ENCODE data around the gene TCEANC2.

TCEANC2 gene

DNA sequence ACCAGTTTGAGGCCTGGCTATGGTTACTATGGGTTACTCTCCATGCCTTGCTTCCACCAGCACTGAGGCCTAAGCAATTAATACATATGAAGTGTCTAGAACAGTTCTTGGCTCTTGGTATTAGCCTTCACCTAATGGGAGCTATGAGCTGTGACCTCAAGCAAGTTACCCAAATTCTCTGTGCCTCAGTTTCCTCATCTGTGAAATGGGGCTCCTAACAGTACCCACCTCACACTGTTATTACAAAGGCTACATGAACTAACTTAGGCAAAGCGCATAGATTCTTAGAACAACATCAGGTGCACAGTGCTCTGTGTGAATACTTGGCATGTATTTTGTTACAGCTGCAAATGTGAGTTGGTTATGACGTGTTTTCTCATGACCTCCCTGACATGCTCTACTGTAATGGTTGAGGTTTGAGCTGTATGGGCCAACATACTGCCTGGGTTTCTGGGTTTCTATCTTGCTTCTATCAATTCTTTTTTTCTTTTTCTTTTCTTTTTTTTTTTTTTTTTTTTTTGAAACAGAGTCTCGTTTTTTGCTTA, 72.9 kb downstream of the TCEANC2 start:
- no peaks in the 10 kb centered on the region for H3K9me3 Mint-ChIP-seq
- no peak for ATAC-seq (replicated peaks; ENCODE audit: extremely low read depth, poor library complexity, severe bottlenecking)
- no peak for DNase-seq (ENCODE audit: low spot score in 2 of 2)
- H3K4me3 Mint-ChIP-seq: no peak overlapping the region
- H3K27me3 Mint-ChIP-seq: peaks cover 11% of the 10 kb centered on the region
- H3K36me3 Mint-ChIP-seq (ENCODE audit: insufficient read depth): peaks cover 2% of the 10 kb centered on the region
- no peaks in the 10 kb centered on the region for H3K4me1 Mint-ChIP-seq
- no peak overlapping the region for H3K27ac Mint-ChIP-seq (ENCODE audit: low read depth)

DNA sequence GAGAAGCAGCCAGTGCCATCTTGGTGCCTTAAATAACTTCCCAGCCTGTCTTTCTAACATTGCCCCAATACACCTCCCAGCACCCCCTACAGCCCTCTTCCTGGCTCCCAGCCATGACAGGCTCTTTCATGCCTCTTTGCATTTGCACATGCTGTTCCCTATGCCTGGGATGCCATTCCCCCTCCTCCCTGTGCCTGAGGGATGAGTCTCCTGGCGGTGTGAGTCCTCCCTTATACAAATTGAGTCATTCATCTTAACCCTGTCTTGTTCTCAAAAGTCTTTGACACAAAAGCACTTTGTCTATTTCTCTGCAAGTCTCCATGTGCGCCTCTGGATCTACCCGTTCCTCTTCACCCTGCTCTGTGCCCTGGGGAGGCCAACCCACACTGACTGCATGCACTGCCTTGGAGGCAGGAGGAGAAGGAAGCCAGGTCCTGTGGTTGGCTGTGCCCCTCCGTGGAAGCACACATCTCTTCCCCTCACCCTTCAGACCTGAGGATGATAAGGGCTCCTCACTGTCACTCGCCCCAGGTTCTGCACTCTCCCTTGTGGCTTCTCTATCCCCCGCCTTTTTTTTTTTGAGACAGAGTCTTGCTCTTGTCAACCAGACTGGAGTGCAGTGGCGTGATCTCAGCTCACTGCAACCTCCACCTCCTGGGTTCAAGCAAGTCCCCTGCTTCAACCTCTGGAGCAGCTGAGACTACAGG, 74.3 kb downstream of the TCEANC2 start:
- H3K9me3 Mint-ChIP-seq: no peaks in the 10 kb centered on the region
- no peak overlapping the region for H3K4me3 Mint-ChIP-seq
- H3K27me3 Mint-ChIP-seq: peaks cover 11% of the 10 kb centered on the region
- no peaks in the 10 kb centered on the region for H3K4me1 Mint-ChIP-seq
- ATAC-seq (replicated peaks; ENCODE audit: extremely low read depth, poor library complexity, severe bottlenecking) (no peak), DNase-seq (ENCODE audit: low spot score in 2 of 2) (no peak)
- H3K27ac Mint-ChIP-seq (ENCODE audit: low read depth): no peak overlapping the region
- H3K36me3 Mint-ChIP-seq (ENCODE audit: insufficient read depth): peaks cover 2% of the 10 kb centered on the region

DNA sequence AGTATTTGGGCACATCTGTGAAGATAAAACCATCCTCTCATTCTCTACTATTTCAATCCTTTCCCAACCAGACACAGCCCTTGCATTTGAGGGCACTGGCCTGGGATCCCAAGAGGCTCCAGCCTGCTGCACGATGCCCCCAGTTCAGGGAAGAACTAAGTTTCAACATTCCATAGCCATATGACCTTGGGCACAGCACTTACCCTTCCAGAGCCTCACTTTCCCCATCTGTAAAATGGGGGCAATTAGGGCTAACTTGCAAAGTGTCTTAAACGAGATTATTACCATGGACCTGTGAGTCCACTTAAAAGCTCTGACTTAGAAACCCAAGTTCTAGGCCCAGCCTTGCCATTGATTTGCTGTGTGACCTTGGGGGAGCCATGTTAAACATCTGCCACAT, 76.5 kb downstream of the TCEANC2 start:
- DNase-seq (ENCODE audit: low spot score in 2 of 2) (no peak), ATAC-seq (replicated peaks; ENCODE audit: extremely low read depth, poor library complexity, severe bottlenecking) (no peak)
- no peak overlapping the region for H3K27ac Mint-ChIP-seq (ENCODE audit: low read depth)
- no peak overlapping the region for H3K4me3 Mint-ChIP-seq
- peaks cover 2% of the 10 kb centered on the region for H3K36me3 Mint-ChIP-seq (ENCODE audit: insufficient read depth)
- no peaks in the 10 kb centered on the region for H3K9me3 Mint-ChIP-seq
- no peaks in the 10 kb centered on the region for H3K4me1 Mint-ChIP-seq
- H3K27me3 Mint-ChIP-seq: peaks cover 11% of the 10 kb centered on the region

DNA sequence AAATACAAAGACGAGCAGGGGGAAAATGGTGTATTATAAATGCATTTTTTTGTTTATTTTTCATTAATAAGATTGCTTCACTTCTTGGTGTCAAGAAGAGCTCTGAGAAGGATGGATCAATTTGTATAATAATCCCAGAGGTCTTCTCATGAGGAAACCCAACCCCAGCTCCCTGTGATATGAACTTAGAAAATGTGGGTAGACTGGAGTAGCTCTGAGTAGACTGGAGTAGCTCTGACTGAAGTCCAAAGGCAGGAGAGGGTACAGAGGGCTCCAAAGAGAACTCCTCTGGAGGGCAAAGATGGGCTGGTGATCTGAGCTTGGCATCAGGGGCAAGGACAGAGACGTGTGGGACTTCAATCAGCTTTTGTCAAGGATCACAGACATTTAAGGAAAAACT, 78.0 kb downstream of the TCEANC2 start:
- no peak for DNase-seq (ENCODE audit: low spot score in 2 of 2)
- no peak for ATAC-seq (replicated peaks; ENCODE audit: extremely low read depth, poor library complexity, severe bottlenecking)
- no peaks in the 10 kb centered on the region for H3K4me1 Mint-ChIP-seq
- H3K27me3 Mint-ChIP-seq: peaks cover 11% of the 10 kb centered on the region
- H3K4me3 Mint-ChIP-seq: no peak overlapping the region
- peaks cover 2% of the 10 kb centered on the region for H3K36me3 Mint-ChIP-seq (ENCODE audit: insufficient read depth)
- H3K9me3 Mint-ChIP-seq: no peaks in the 10 kb centered on the region
- no peak overlapping the region for H3K27ac Mint-ChIP-seq (ENCODE audit: low read depth)

DNA sequence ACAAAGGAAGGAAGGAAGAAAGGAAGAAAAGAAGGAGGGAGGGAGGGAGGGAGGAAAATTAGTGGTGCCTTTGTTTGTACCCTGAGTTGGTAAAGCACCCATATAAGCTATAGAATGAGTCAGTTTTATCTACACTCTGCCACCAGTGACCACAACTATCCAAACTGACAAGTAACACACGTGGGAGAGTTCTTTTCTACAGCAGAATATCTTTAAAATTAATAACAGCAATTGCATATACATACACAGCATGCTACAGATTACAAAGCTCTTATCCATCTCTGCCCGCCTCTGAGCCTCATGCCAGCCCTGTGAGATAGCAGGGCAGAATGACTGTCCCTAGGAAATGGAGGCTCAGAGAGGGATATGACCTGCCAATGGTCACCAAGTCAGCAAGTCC, 79.1 kb downstream of the TCEANC2 start:
- DNase-seq (ENCODE audit: low spot score in 2 of 2) (no peak), ATAC-seq (replicated peaks; ENCODE audit: extremely low read depth, poor library complexity, severe bottlenecking) (no peak)
- Mint-ChIP-seq H3K36me3 (ENCODE audit: insufficient read depth) (no peaks in the 10 kb centered on the region), H3K27me3 (peaks cover 11% of the 10 kb centered on the region), H3K4me3 (no peak overlapping the region), H3K9me3 (no peaks in the 10 kb centered on the region), H3K27ac (ENCODE audit: low read depth) (no peak overlapping the region), H3K4me1 (no peaks in the 10 kb centered on the region)

DNA sequence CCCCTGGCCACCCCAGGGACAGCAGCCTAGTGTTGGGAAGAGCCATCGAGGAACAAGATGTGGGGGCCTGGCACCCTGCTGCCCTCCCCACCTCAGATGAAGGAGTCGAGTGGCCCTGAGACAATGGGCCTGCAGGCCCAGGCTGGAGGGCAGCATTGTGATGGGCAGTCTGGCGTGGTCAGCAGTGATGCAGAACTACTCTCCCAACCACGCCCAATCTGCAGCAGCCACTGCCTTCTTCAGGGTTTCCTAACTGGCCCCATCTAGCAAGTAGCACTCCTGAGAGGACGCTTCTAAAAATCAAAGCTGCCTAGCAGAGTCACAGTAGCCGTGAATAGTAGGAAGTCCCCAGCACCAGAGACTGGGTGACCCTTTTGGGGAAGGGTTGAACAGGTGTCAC, 80.9 kb downstream of the TCEANC2 start:
- no peak for ATAC-seq (replicated peaks; ENCODE audit: extremely low read depth, poor library complexity, severe bottlenecking)
- Mint-ChIP-seq H3K27me3 (no peaks in the 10 kb centered on the region), H3K4me1 (no peaks in the 10 kb centered on the region), H3K4me3 (no peak overlapping the region), H3K27ac (ENCODE audit: low read depth) (no peak overlapping the region), H3K9me3 (no peaks in the 10 kb centered on the region), H3K36me3 (ENCODE audit: insufficient read depth) (no peaks in the 10 kb centered on the region)
- DNase-seq (ENCODE audit: low spot score in 2 of 2): no peak

DNA sequence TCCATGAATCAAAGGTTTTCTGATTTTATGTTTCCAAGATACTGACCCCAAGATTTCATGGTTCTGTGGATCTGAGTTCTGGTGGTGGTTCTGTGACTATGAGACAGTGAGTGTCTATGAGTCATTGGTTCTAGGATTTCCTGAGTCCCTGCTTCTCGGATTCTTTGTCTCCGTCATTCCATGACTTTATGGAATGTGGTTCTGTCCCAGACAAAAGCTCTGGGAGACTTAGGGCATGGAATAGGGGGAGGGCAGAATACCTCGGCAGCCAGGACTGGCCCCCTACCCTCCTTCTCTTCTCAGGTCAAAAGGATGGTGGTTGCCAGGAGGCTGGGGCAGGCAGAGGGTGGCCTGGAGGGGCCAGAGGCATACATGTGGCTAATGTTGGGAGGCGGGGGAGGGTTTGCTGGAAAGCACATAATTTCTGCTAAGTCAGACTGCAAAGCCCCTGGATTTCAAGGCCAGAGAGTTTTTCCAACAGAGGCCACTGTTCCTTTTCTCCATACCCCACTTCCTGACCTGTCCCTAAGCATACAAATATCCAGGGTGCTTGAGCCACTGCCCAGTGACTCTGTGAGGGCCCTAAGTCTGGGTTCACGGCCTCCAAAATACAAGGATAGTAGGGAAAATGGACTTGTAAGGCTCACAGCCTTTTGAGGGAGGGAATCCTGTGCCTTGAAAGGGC, 82.2 kb downstream of the TCEANC2 start:
- Mint-ChIP-seq H3K4me1 (no peaks in the 10 kb centered on the region), H3K4me3 (no peak overlapping the region), H3K36me3 (ENCODE audit: insufficient read depth) (peaks cover under 1% of the 10 kb centered on the region), H3K9me3 (no peaks in the 10 kb centered on the region), H3K27me3 (no peaks in the 10 kb centered on the region), H3K27ac (ENCODE audit: low read depth) (no peak overlapping the region)
- DNase-seq (ENCODE audit: low spot score in 2 of 2): no peak
- ATAC-seq (replicated peaks; ENCODE audit: extremely low read depth, poor library complexity, severe bottlenecking): no peak

DNA sequence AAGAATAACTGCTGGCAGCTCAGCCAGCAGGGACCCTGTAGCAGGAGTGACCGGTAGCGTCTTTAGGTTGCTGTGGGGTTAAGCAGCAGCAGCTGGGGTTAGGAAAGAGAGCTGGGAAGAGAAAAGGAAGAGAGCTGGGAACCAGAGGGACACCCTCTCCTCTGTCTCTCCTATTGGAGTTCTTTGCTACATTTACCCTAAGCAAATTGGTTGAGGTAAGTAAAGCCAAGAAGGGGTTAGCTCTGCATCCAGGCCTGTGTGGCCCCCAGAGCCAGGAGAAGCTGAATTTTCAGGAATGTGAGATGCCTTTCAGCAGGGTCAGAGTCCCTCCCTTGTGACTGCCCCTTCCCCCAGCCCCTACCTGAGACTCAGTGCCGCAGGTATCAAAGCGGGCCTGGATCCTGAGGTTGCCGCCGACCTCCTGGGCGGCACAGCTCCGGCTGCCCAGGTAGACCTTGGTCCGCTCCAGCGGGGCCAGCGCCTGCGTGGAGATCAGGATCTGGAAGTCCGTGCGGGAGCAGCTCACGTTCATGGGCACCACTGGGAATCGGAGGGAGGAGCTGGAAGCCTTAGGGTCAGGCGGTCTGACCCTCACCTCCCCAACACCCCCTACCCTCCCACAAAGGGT, 83.0 kb downstream of the TCEANC2 start:
- H3K4me3 Mint-ChIP-seq: no peak overlapping the region
- no peak for DNase-seq (ENCODE audit: low spot score in 2 of 2)
- H3K4me1 Mint-ChIP-seq: no peaks in the 10 kb centered on the region
- peaks cover 1% of the 10 kb centered on the region for H3K36me3 Mint-ChIP-seq (ENCODE audit: insufficient read depth)
- no peak for ATAC-seq (replicated peaks; ENCODE audit: extremely low read depth, poor library complexity, severe bottlenecking)
- H3K9me3 Mint-ChIP-seq: no peaks in the 10 kb centered on the region
- no peaks in the 10 kb centered on the region for H3K27me3 Mint-ChIP-seq
- no peak overlapping the region for H3K27ac Mint-ChIP-seq (ENCODE audit: low read depth)

DNA sequence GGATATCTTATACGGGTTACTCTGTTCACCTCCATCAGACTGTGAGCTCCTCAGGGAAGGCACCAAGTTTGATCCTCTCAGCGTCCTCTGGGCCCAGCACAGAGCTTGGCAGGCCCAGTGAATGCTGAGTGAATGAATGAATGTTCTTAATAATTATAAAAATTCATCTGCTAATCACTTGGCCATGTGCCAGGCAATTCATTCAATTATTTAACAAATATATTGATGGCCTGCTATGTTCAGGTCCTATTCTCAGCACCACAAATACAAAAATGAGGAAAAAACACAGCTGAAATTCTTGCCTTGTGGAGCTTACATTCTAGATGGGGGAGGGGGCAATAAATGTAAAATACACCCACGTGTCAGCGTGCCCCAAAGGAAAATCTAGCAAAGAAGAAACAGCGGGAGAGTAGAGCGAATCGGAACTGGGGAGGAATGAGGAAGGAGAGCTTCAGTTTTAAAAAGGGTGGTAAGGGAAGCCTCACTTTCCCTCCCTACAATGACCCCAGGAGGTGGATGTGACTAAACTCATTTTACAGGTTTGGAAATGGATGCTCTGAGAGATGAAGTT, 83.6 kb downstream of the TCEANC2 start:
- Mint-ChIP-seq H3K36me3 (ENCODE audit: insufficient read depth) (peaks cover 1% of the 10 kb centered on the region), H3K9me3 (no peaks in the 10 kb centered on the region), H3K27ac (ENCODE audit: low read depth) (no peak overlapping the region), H3K27me3 (no peaks in the 10 kb centered on the region), H3K4me1 (no peaks in the 10 kb centered on the region), H3K4me3 (no peak overlapping the region)
- no peak for ATAC-seq (replicated peaks; ENCODE audit: extremely low read depth, poor library complexity, severe bottlenecking)
- no peak for DNase-seq (ENCODE audit: low spot score in 2 of 2)

DNA sequence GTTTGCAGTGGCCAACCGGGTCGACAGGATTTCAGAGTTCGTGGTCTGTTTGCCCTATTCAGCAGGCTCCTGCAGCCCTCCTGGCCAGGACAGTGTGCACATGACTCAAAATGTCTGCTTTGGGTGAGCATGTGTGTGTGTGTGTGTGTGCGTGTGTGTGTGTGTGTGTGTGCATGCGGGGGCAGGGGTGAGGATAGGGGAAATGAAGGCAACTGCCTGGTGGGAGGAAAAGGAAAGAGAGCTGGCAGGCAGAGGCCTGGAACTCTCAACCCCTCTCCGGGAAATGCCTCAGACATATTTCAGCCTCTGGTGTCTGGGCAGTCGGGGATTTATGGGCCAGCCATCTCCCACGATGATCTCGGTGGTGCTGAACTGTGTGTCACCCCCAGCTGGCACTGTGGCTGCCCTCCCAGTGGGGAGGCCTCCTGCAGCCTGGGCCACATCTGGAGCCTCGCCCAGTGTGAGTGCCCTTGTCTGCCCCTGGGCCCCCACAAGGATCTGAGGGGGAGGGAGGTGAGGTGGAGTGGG, 84.2 kb downstream of the TCEANC2 start:
- DNase-seq (ENCODE audit: low spot score in 2 of 2): no peak
- no peaks in the 10 kb centered on the region for H3K27me3 Mint-ChIP-seq
- no peak overlapping the region for H3K27ac Mint-ChIP-seq (ENCODE audit: low read depth)
- H3K4me1 Mint-ChIP-seq: no peaks in the 10 kb centered on the region
- H3K9me3 Mint-ChIP-seq: no peaks in the 10 kb centered on the region
- no peak for ATAC-seq (replicated peaks; ENCODE audit: extremely low read depth, poor library complexity, severe bottlenecking)
- peaks cover 1% of the 10 kb centered on the region for H3K36me3 Mint-ChIP-seq (ENCODE audit: insufficient read depth)
- H3K4me3 Mint-ChIP-seq: no peak overlapping the region

DNA sequence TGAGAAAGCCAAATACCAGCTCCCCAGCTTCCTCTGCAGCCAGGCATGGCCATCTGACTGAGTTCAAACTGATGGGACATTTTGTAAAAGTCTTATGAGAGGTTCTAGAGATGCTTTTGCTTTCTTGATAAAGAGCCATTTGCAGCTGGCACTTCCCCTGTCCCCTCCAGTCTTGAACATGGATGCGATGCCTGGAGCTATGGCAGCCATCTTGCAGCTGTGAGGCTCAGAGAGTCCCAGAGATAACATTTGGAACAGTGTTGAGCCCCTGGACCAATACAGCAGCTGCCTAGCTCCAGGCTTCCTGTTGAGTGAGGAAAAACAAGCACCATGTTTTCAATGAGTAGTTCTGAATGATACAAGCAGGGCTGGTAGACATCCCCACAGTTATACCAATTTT, 85.6 kb downstream of the TCEANC2 start:
- Mint-ChIP-seq H3K4me1 (no peaks in the 10 kb centered on the region), H3K9me3 (no peaks in the 10 kb centered on the region), H3K27ac (ENCODE audit: low read depth) (no peak overlapping the region), H3K36me3 (ENCODE audit: insufficient read depth) (peaks cover 1% of the 10 kb centered on the region), H3K4me3 (no peak overlapping the region), H3K27me3 (no peaks in the 10 kb centered on the region)
- no peak for ATAC-seq (replicated peaks; ENCODE audit: extremely low read depth, poor library complexity, severe bottlenecking)
- DNase-seq (ENCODE audit: low spot score in 2 of 2): no peak

DNA sequence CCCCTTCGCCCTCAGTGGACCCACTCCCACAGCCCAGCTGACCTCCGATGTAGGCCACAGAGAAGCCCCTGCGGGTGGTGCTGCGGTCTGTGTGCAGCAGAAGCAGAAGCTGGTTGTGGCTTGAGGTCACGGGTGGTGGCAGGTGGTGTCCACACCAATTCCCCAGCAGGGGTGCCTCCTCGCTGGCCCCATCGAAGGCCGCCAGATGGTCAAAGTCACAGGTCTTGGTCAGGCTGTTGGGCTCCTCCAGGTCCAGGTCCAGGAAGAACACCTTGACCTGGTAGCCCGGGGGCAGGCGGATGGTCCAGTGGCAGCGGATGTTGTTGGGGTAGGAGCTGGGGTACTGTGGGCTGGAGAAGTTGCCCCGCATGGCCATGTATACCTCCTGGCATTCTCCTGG, 86.3 kb downstream of the TCEANC2 start:
- Mint-ChIP-seq H3K9me3 (no peaks in the 10 kb centered on the region), H3K36me3 (ENCODE audit: insufficient read depth) (peaks cover 1% of the 10 kb centered on the region), H3K4me3 (no peak overlapping the region), H3K4me1 (no peaks in the 10 kb centered on the region), H3K27ac (ENCODE audit: low read depth) (no peak overlapping the region), H3K27me3 (no peaks in the 10 kb centered on the region)
- DNase-seq (ENCODE audit: low spot score in 2 of 2) (no peak), ATAC-seq (replicated peaks; ENCODE audit: extremely low read depth, poor library complexity, severe bottlenecking) (no peak)
